H9 (cell line): ENCODE measurements around the gene CYS1. TPM values are rescaled to one million over a fixed set of nuclear protein-coding genes. Genes with fewer than 3 reads are reported as not detected.

Source experiments
- DNase-seq: peaks from one replicate; pipeline ENCODE4 v3.0.0-alpha.2; 2017
- H2AFZ ChIP-seq: one replicate; pipeline ENCODE4 v1.6.1; 2013; ENCODE audit warnings: mild to moderate bottlenecking, low read length, control low read depth, moderate library complexity
- H2AK5ac ChIP-seq: 2 replicates; pipeline ENCODE4 v1.6.1; 2013; ENCODE audit warnings: low read length, control low read depth, mixed read lengths; ENCODE audit not compliant: insufficient read length
- H2BK120ac ChIP-seq: one replicate; pipeline ENCODE4 v1.6.1; 2013; ENCODE audit warnings: low read depth, mild to moderate bottlenecking, low read length, control low read depth, inconsistent platforms; ENCODE audit not compliant: poor library complexity, severe bottlenecking
- H2BK12ac ChIP-seq: 2 replicates; pipeline ENCODE4 v1.6.1; 2013; ENCODE audit warnings: low read length, control low read depth, mixed read lengths, low read depth; ENCODE audit not compliant: insufficient read length
- H2BK15ac ChIP-seq: 2 replicates; pipeline ENCODE4 v1.6.1; 2013; ENCODE audit warnings: low read depth, low read length, control low read depth
- H2BK20ac ChIP-seq: one replicate; pipeline ENCODE4 v1.6.1; 2013; ENCODE audit warnings: low read depth, mild to moderate bottlenecking, low read length, control low read depth, inconsistent platforms; ENCODE audit not compliant: poor library complexity, severe bottlenecking
- H2BK5ac ChIP-seq: 2 replicates; pipeline ENCODE4 v1.6.1; 2013; ENCODE audit warnings: low read length, control low read depth, mixed read lengths; ENCODE audit not compliant: insufficient read length
- H3K14ac ChIP-seq: 2 replicates; pipeline ENCODE4 v1.6.1; 2013; ENCODE audit warnings: low read length, control low read depth; ENCODE audit not compliant: insufficient read depth
- H3K18ac ChIP-seq: 2 replicates; pipeline ENCODE4 v1.6.1; 2013; ENCODE audit warnings: low read depth, mild to moderate bottlenecking, mixed read lengths, low read length, control low read depth; ENCODE audit not compliant: insufficient read length
- H3K23ac ChIP-seq: 2 replicates; pipeline ENCODE4 v1.6.1; 2013; ENCODE audit warnings: low read length, control low read depth, mixed read lengths, low read depth; ENCODE audit not compliant: insufficient read length
- H3K23me2 ChIP-seq: 2 replicates; pipeline ENCODE4 v1.6.1; 2013; ENCODE audit warnings: low read depth, mild to moderate bottlenecking, mixed read lengths, low read length, control low read depth; ENCODE audit not compliant: insufficient read length, poor library complexity, severe bottlenecking
- H3K27ac ChIP-seq: 2 replicates; pipeline ENCODE4 v1.5.1; 2013; ENCODE audit warnings: low read length, control low read depth, mixed read lengths, low read depth; ENCODE audit not compliant: insufficient read length
- H3K27me3 ChIP-seq: 2 replicates; pipeline ENCODE4 v1.6.1; 2013; ENCODE audit warnings: low read length, control low read depth, inconsistent platforms; ENCODE audit not compliant: insufficient read depth
- H3K4ac ChIP-seq: 2 replicates; pipeline ENCODE4 v1.6.1; 2013; ENCODE audit warnings: low read depth, mild to moderate bottlenecking, control low read depth, inconsistent platforms, low read length, moderate library complexity
- H3K4me1 ChIP-seq: 2 replicates; pipeline ENCODE4 v1.6.1; 2013; ENCODE audit warnings: low read length, control low read depth, inconsistent platforms; ENCODE audit not compliant: insufficient read depth
- H3K4me2 ChIP-seq: 2 replicates; pipeline ENCODE4 v1.6.1; 2013; ENCODE audit warnings: low read length, control low read depth, mixed read lengths; ENCODE audit not compliant: insufficient read length, insufficient read depth
- H3K56ac ChIP-seq: 2 replicates; pipeline ENCODE4 v1.6.1; 2013; ENCODE audit warnings: low read depth, mild to moderate bottlenecking, mixed read lengths, low read length, control low read depth; ENCODE audit not compliant: insufficient read length
- H3K79me1 ChIP-seq: 2 replicates; pipeline ENCODE4 v1.6.1; 2013; ENCODE audit warnings: low read depth, mild to moderate bottlenecking, moderate library complexity, low read length, control low read depth, inconsistent platforms; ENCODE audit not compliant: insufficient read depth, poor library complexity, severe bottlenecking
- H3K79me2 ChIP-seq: 2 replicates; pipeline ENCODE4 v1.6.1; 2013; ENCODE audit warnings: low read length, control low read depth, inconsistent platforms; ENCODE audit not compliant: insufficient read depth
- H3K9ac ChIP-seq: 2 replicates; pipeline ENCODE4 v1.6.1; 2013; ENCODE audit warnings: low read length, control low read depth, mixed read lengths; ENCODE audit not compliant: insufficient read length; ENCODE audit errors: extremely low read depth
- H3K9me3 ChIP-seq: one replicate; pipeline ENCODE4 v1.6.1; 2013; ENCODE audit warnings: low read depth, low read length, inconsistent platforms; ENCODE audit not compliant: control insufficient read depth
- H3T11ph ChIP-seq: one replicate; pipeline ENCODE4 v1.6.1; 2013; ENCODE audit warnings: mild to moderate bottlenecking, low read length, control low read depth, inconsistent platforms
- H4K20me1 ChIP-seq: one replicate; pipeline ENCODE4 v1.6.1; 2013; ENCODE audit not compliant: control insufficient read depth, insufficient read length, insufficient read depth
- H4K5ac ChIP-seq: 2 replicates; pipeline ENCODE4 v1.6.1; 2013; ENCODE audit warnings: low read depth, mild to moderate bottlenecking, mixed read lengths, low read length, control low read depth; ENCODE audit not compliant: insufficient read length
- H4K8ac ChIP-seq: replicated peaks from 2 replicates; pipeline ENCODE4 v1.6.1; 2013; ENCODE audit warnings: low read length, control low read depth, mixed read lengths, low read depth; ENCODE audit not compliant: insufficient read length
- H4K91ac ChIP-seq: 2 replicates; pipeline ENCODE4 v1.6.1; 2013; ENCODE audit warnings: low read depth, mild to moderate bottlenecking, moderate library complexity, mixed read lengths, low read length, control low read depth; ENCODE audit not compliant: insufficient read length
- H3K27ac Mint-ChIP-seq, 3 experiments: 2 replicates in 2 of 3; 3 replicates in 1 of 3; pipeline ENCODE4 v1.8.0; 2020 to 2021; ENCODE audit warnings: mixed read lengths in 3 of 3, mild to moderate bottlenecking in 1 of 3, moderate library complexity in 1 of 3
- H3K27me3 Mint-ChIP-seq: 2 replicates; pipeline ENCODE4 v1.8.0; 2021; ENCODE audit warnings: low read depth, mild to moderate bottlenecking, moderate library complexity, mixed read lengths
- H3K36me3 Mint-ChIP-seq, 3 experiments: 2 replicates in 2 of 3; 3 replicates in 1 of 3; pipeline ENCODE4 v1.8.0; 2020 to 2021; ENCODE audit warnings: low read depth in 3 of 3, mixed read lengths in 3 of 3; ENCODE audit not compliant: insufficient read depth in 1 of 3
- H3K4me1 Mint-ChIP-seq, 2 experiments: 2 replicates each; pipeline ENCODE4 v1.8.0; 2020; ENCODE audit warnings: mixed read lengths in 2 of 2
- H3K4me3 Mint-ChIP-seq, 2 experiments: 2 replicates in 1 of 2; 3 replicates in 1 of 2; pipeline ENCODE4 v1.8.0; 2020 to 2021; ENCODE audit warnings: mild to moderate bottlenecking in 2 of 2, mixed read lengths in 2 of 2, moderate library complexity in 1 of 2
- H3K9me3 Mint-ChIP-seq, 2 experiments: 2 replicates in 1 of 2; 3 replicates in 1 of 2; pipeline ENCODE4 v1.8.0; 2020; ENCODE audit warnings: mild to moderate bottlenecking in 2 of 2, mixed read lengths in 2 of 2, moderate library complexity in 1 of 2
- WGBS: extraction: QIAGEN DNeasy Blood & Tissue Kit; methylation state at CpG from one replicate; pipeline ENCODE4 v1.1.7; 2013; ENCODE audit warnings: missing lambda C conversion rate, low lambda C conversion rate, mixed read lengths; ENCODE audit not compliant: insufficient read length; ENCODE audit errors: extremely low coverage; 5-methylcytosine and 5-hydroxymethylcytosine counted together
- total RNA-seq: library from RNA; stranded (reverse); gene quantifications from 2 replicates; pipeline ENCODE4 v1.2.1, GENCODE V29; 2021
- TF ChIP-seq, protein P1 (sequence below): fragments of 200-600 bp; sonication (generic); conservative IDR thresholded peaks from 3 replicates; pipeline ENCODE4 v1.8.0; 2021; ENCODE audit warnings: antibody characterized with exemption, mild to moderate bottlenecking

CYS1 gene
- total RNA-seq, 1 experiment from 2014 or later = 0.35 TPM

DNA sequence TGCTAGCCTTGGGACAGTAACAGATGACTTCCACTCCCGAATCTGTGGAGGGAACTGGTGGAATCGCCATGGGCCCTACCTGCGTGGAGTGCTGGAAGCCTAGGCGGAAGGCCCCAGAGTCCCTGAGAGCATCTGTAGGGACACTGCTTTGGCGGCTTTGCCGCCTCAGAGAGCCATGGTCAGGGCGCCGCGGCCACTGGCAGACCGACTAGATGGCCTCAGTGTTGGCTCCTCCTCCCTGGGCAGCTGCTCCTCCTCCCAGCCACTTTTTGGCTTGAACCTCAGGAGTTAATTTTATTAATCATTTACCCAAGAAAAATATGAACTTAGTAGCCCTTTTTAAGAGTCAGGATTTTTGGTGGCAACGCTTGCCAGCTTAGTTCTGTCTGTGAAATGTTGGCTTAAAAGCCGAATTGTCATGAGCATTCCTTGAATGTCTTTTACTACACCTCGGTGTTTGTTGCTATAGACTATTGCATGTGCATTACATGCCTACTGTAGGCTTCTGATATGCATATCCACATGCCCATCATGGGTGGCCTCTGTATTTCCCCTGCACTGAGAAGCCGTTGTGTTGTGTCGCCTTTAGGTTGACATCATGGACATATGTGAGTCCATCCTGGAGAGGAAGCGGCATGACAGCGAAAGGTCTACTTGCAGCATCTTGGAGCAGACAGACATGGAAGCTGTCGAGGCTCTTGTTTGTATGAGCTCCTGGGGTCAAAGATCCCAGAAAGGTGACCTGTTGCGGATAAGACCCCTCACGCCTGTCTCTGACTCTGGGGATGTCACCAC, 34.5 kb downstream of the CYS1 start:
- Histone ChIP-seq H3K4me2 (no peak overlapping the region), H3K18ac (no peak overlapping the region), H2BK12ac (no peak overlapping the region), H3K79me2 (no peaks in the 10 kb centered on the region), H3K27ac (no peak overlapping the region), H3K79me1 (no peaks in the 10 kb centered on the region), H2BK15ac (no peak overlapping the region), H3K23ac (no peak overlapping the region), H3K56ac (no peak overlapping the region), H4K20me1 (no peaks in the 10 kb centered on the region), H3K23me2 (peaks cover 10% of the 10 kb centered on the region), H3K9me3 (no peaks in the 10 kb centered on the region), H2AFZ (no peak overlapping the region), H3K9ac (no peak overlapping the region), H3K14ac (no peak overlapping the region), H3K4ac (no peak overlapping the region), H2BK20ac (no peak overlapping the region), H4K91ac (no peak overlapping the region), H3K27me3 (no peaks in the 10 kb centered on the region; the same call in 1 of the 2 replicates), H2BK120ac (no peak overlapping the region), H4K5ac (no peak overlapping the region), H4K8ac (no peak overlapping the region), H2BK5ac (no peak overlapping the region), H2AK5ac (no peak overlapping the region), H3K4me1 (no peaks in the 10 kb centered on the region), H3T11ph (no peak overlapping the region)
- H3K4me3 Mint-ChIP-seq = peak overlapping the region in 1 of 2 experiments; percentile 46; a peak in 2 of 5 replicates
- peaks cover 25 to 48% (median 39%) of the 10 kb centered on the region in 3 experiments for H3K36me3 Mint-ChIP-seq
- TF ChIP-seq, protein P1, sequence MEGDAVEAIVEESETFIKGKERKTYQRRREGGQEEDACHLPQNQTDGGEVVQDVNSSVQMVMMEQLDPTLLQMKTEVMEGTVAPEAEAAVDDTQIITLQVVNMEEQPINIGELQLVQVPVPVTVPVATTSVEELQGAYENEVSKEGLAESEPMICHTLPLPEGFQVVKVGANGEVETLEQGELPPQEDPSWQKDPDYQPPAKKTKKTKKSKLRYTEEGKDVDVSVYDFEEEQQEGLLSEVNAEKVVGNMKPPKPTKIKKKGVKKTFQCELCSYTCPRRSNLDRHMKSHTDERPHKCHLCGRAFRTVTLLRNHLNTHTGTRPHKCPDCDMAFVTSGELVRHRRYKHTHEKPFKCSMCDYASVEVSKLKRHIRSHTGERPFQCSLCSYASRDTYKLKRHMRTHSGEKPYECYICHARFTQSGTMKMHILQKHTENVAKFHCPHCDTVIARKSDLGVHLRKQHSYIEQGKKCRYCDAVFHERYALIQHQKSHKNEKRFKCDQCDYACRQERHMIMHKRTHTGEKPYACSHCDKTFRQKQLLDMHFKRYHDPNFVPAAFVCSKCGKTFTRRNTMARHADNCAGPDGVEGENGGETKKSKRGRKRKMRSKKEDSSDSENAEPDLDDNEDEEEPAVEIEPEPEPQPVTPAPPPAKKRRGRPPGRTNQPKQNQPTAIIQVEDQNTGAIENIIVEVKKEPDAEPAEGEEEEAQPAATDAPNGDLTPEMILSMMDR = no peak
- no peak overlapping the region for H3K27ac Mint-ChIP-seq
- H3K4me1 Mint-ChIP-seq = peaks cover 12 to 33% of the 10 kb centered on the region in 2 experiments
- peaks cover 0 to 5% of the 10 kb centered on the region in 2 experiments; a peak in 3 of 5 replicates for H3K9me3 Mint-ChIP-seq
- H3K27me3 Mint-ChIP-seq = peaks cover 35% of the 10 kb centered on the region
- WGBS = no CpG with 5 or more reads among the region's 20 CpGs
- DNase-seq = no peak
